A549 (cell line): ENCODE data around the gene COL24A1. TPM values are rescaled to one million over a fixed set of nuclear protein-coding genes. Genes with fewer than 3 reads are reported as not detected.

Experiments
- ATAC-seq, 2 experiments: fragments of 200-7000 bp in 1 of 2; fragments of >200 bp in 1 of 2; cut with Nextera tagmentation in 1 of 2; cut with Tn5 transposase in 1 of 2; 3 replicates each; pipeline versions ENCODE4 v1.8.0 to v1.9.1; 2018 to 2020; ENCODE audit warnings: mild to moderate bottlenecking in 1 of 2, moderate library complexity in 1 of 2
- CTCF ChIA-PET: fragments of 300-600 bp; sonication (Branson Sonifier 250); formaldehyde crosslinking; extraction: SDS; loops from one replicate; lab custom pipeline; 2021; ENCODE audit warnings: antibody characterized with exemption, inconsistent platforms; lab: Yijun Ruan, JAX
- POLR2A ChIA-PET: fragments of 350-600 bp; formaldehyde crosslinking; extraction: SDS; loops from one replicate; lab custom pipeline; 2021; ENCODE audit warnings: antibody characterized with exemption, inconsistent platforms; lab: Yijun Ruan, JAX
- DNase-seq, 2 experiments: peaks; one replicate each; pipeline versions ENCODE4 v3.0.0 to v3.0.0-alpha.2; 2011 to 2016; ENCODE audit warnings: low read depth in 1 of 2, low spot score in 1 of 2
- FAIRE-seq: peaks from 2 replicates; lab custom pipeline; 2011; peaks lifted over from hg19 to GRCh38; lab: Jason Lieb, UNC
- H3K27ac ChIP-seq, 2 experiments: fragments of >200 bp; sonication (Bioruptor Twin); formaldehyde crosslinking; 3 replicates each; pipeline ENCODE4 v1.5.1; 2016 to 2017
- H3K4me1 ChIP-seq: fragments of >200 bp; sonication (Bioruptor Twin); formaldehyde crosslinking; 3 replicates; pipeline ENCODE4 v1.6.1; 2016
- H3K4me2 ChIP-seq: fragments of >200 bp; sonication (Bioruptor Twin); formaldehyde crosslinking; 3 replicates; pipeline ENCODE4 v1.6.1; 2016
- H3K4me3 ChIP-seq: fragments of >200 bp; sonication (Bioruptor Twin); formaldehyde crosslinking; 3 replicates; pipeline ENCODE4 v1.5.1; 2016
- H3K9me3 ChIP-seq: fragments of >200 bp; sonication (Bioruptor Twin); formaldehyde crosslinking; 3 replicates; pipeline ENCODE4 v1.6.1; 2016
- ATOH8 ChIP-seq: fragments of 250-450 bp; sonication (Bioruptor Pico); IDR thresholded peaks from 2 replicates; pipeline ENCODE4 v1.5.0; 2020; ENCODE audit warnings: low read depth, mild to moderate bottlenecking, moderate library complexity
- BHLHE40 ChIP-seq: IDR thresholded peaks from 2 replicates; pipeline ENCODE4 v1.6.1; 2012; ENCODE audit warnings: low read depth, low read length, inconsistent platforms
- CBX2 ChIP-seq: fragments of 200-600 bp; sonication (generic); IDR thresholded peaks from 2 replicates; pipeline ENCODE4 v1.6.1; 2016; ENCODE audit warnings: low read depth, mild to moderate bottlenecking, borderline replicate concordance
- CEBPB ChIP-seq, 2 experiments: fragments of >200 bp in 1 of 2; sonication (Bioruptor Twin) in 1 of 2; formaldehyde crosslinking in 1 of 2; IDR thresholded peaks; 2 replicates each; pipeline ENCODE4 v1.6.1; 2012 to 2016
- EP300 ChIP-seq, 2 experiments: fragments of >200 bp; sonication (Bioruptor Twin); formaldehyde crosslinking; IDR thresholded peaks; 2 replicates in 1 of 2; 3 replicates in 1 of 2; pipeline ENCODE4 v1.6.1; 2016 to 2017
- ESRRA ChIP-seq: fragments of 150-350 bp; IDR thresholded peaks from 2 replicates; pipeline ENCODE4 v1.6.1; 2014; ENCODE audit warnings: mild to moderate bottlenecking, low read length, borderline replicate concordance
- FOSB ChIP-seq: fragments of 250-450 bp; sonication (Bioruptor Pico); IDR thresholded peaks from 2 replicates; pipeline ENCODE4 v1.5.0; 2020; ENCODE audit warnings: mild to moderate bottlenecking, moderate library complexity
- FOXS1 ChIP-seq: fragments of 250-450 bp; sonication (Bioruptor Pico); IDR thresholded peaks from 2 replicates; pipeline ENCODE4 v1.5.0; 2020; ENCODE audit warnings: mild to moderate bottlenecking, moderate library complexity
- GATA3 ChIP-seq: IDR thresholded peaks from 2 replicates; pipeline ENCODE4 v1.6.1; 2012; ENCODE audit warnings: borderline replicate concordance
- HMGXB4 ChIP-seq: fragments of 250-450 bp; sonication (Bioruptor Pico); IDR thresholded peaks from 2 replicates; pipeline ENCODE4 v1.5.0; 2021; ENCODE audit warnings: mild to moderate bottlenecking, moderate library complexity, borderline replicate concordance
- HOXA7 ChIP-seq: fragments of 250-450 bp; sonication (Bioruptor Pico); IDR thresholded peaks from 2 replicates; pipeline ENCODE4 v1.5.0; 2020; ENCODE audit warnings: mild to moderate bottlenecking, moderate library complexity
- HOXB5 ChIP-seq: fragments of 250-450 bp; sonication (Bioruptor Pico); IDR thresholded peaks from 2 replicates; pipeline ENCODE4 v1.5.0; 2020; ENCODE audit warnings: mild to moderate bottlenecking, moderate library complexity
- KDM1A ChIP-seq: fragments of 200-600 bp; sonication (generic); IDR thresholded peaks from 2 replicates; pipeline ENCODE4 v1.6.1; 2016; ENCODE audit warnings: low read depth, mild to moderate bottlenecking
- PBX3 ChIP-seq: IDR thresholded peaks from 2 replicates; pipeline ENCODE4 v1.6.1; 2012
- POLR2AphosphoS2 ChIP-seq: conservative IDR thresholded peaks from 2 replicates; pipeline ENCODE4 v1.6.1; 2012; ENCODE audit warnings: low read length, improper control_type of control experiment, inconsistent platforms
- RAD21 ChIP-seq, 2 experiments: fragments of >200 bp in 1 of 2; sonication (Bioruptor Twin) in 1 of 2; formaldehyde crosslinking in 1 of 2; IDR thresholded peaks in 1 of 2; conservative IDR thresholded peaks in 1 of 2; 2 replicates in 1 of 2; 3 replicates in 1 of 2; pipeline ENCODE4 v1.6.1; 2012 to 2018; ENCODE audit warnings: inconsistent platforms in 1 of 2
- RFX5 ChIP-seq: fragments of 450-650 bp; IDR thresholded peaks from 2 replicates; pipeline ENCODE4 v1.7.1; 2014; ENCODE audit warnings: antibody characterized with exemption, mild to moderate bottlenecking, moderate library complexity
- RNF2 ChIP-seq: fragments of 200-600 bp; sonication (generic); IDR thresholded peaks from 2 replicates; pipeline ENCODE4 v1.6.1; 2016; ENCODE audit warnings: low read depth, mild to moderate bottlenecking, antibody characterized with exemption, moderate library complexity, borderline replicate concordance
- SMC3 ChIP-seq: fragments of >200 bp; sonication (Bioruptor Twin); formaldehyde crosslinking; IDR thresholded peaks from 3 replicates; pipeline ENCODE4 v1.6.1; 2018; ENCODE audit warnings: inconsistent platforms
- SREBF2 ChIP-seq: fragments of 450-650 bp; IDR thresholded peaks from 2 replicates; pipeline ENCODE4 v1.6.1; 2014; ENCODE audit warnings: mild to moderate bottlenecking, moderate library complexity
- TFCP2L1 ChIP-seq: fragments of 250-450 bp; sonication (Bioruptor Pico); IDR thresholded peaks from 2 replicates; pipeline ENCODE4 v1.5.0; 2021; ENCODE audit warnings: mild to moderate bottlenecking
- ZC3H11A ChIP-seq: fragments of 450-650 bp; IDR thresholded peaks from 2 replicates; pipeline ENCODE4 v1.6.1; 2014; ENCODE audit warnings: antibody characterized with exemption, mild to moderate bottlenecking
- ZNF302 ChIP-seq: fragments of 250-450 bp; sonication (Bioruptor Pico); IDR thresholded peaks from 2 replicates; pipeline ENCODE4 v1.9.0; 2021; ENCODE audit warnings: inconsistent platforms, mild to moderate bottlenecking, moderate library complexity
- WGBS: methylation state at CpG from one replicate; pipeline ENCODE4 v1.1.6; 2017; ENCODE audit errors: missing lambda C conversion rate; 5-methylcytosine and 5-hydroxymethylcytosine counted together
- polyA plus RNA-seq, 4 experiments: library from polyadenylated mRNA; depleted of rRNA in 3 of 4; stranded (reverse); fragments of >200 nt; fragmentation: RNase III in 1 of 4; extraction: RNeasy Plus Mini Kit Qiagen cat#74134 plus additional on column Dnase treatment in 1 of 4; gene quantifications; 2 replicates in 3 of 4; 3 replicates in 1 of 4; pipeline ENCODE4 v1.2.3, GENCODE V29; 2011 to 2017
- TF ChIP-seq, protein P1 (sequence below): fragments of >200 bp; sonication (Bioruptor Twin); formaldehyde crosslinking; IDR thresholded peaks from 3 replicates; pipeline ENCODE4 v1.6.1; 2016
- TF ChIP-seq, protein P2 (sequence below): fragments of 150-350 bp; IDR thresholded peaks from 2 replicates; pipeline ENCODE4 v1.6.1; 2014; ENCODE audit warnings: low read depth, mild to moderate bottlenecking, low read length
- TF ChIP-seq, protein P3 (sequence below): fragments of >200 bp; sonication (Bioruptor Twin); formaldehyde crosslinking; IDR thresholded peaks from 2 replicates; pipeline ENCODE4 v1.6.1; 2016

Gene COL24A1
- polyA plus RNA-seq, 2 of the 4 experiments (the other 2 are of a cell fraction): 0.03 to 0.13 TPM

- POLR2A ChIA-PET: no interaction called here
Measured at GRCh38 chr1:86068841-86069756, 87.5 kb downstream of the COL24A1 start.

GRCh38 chr1:86068271-86068721 is 88.3 kb downstream of the COL24A1 start:
- CTCF ChIA-PET: no interaction called here
- no peak for FAIRE-seq
- H3K9me3 ChIP-seq: no peaks in the 10 kb centered on the region

More at GRCh38 chr1:86068841-86069756, 87.5 kb downstream of the COL24A1 start:
- ATAC-seq (no peak), DNase-seq (no peak), FAIRE-seq (no peak)
- TF ChIP-seq TFCP2L1 (CRISPR knock-in tag) (no peak), HOXB5 (no peak), BHLHE40 (no peak), ZNF302 (CRISPR knock-in tag) (no peak), ZC3H11A (no peak), FOXS1 (CRISPR knock-in tag) (no peak), EP300 (IDR thresholded peaks at IDR 0.05) (no peak), POLR2AphosphoS2 (no peak), CBX2 (no peak), HOXA7 (CRISPR knock-in tag) (no peak), RAD21 (conservative IDR thresholded peaks at IDR 0.05 in 1 of 2, IDR thresholded peaks at IDR 0.05 in 1 of 2) (no peak), SREBF2 (no peak), KDM1A (no peak)
- TF ChIP-seq, protein P1, sequence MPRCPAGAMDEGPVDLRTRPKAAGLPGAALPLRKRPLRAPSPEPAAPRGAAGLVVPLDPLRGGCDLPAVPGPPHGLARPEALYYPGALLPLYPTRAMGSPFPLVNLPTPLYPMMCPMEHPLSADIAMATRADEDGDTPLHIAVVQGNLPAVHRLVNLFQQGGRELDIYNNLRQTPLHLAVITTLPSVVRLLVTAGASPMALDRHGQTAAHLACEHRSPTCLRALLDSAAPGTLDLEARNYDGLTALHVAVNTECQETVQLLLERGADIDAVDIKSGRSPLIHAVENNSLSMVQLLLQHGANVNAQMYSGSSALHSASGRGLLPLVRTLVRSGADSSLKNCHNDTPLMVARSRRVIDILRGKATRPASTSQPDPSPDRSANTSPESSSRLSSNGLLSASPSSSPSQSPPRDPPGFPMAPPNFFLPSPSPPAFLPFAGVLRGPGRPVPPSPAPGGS: no peak
- TF ChIP-seq, protein P2, sequence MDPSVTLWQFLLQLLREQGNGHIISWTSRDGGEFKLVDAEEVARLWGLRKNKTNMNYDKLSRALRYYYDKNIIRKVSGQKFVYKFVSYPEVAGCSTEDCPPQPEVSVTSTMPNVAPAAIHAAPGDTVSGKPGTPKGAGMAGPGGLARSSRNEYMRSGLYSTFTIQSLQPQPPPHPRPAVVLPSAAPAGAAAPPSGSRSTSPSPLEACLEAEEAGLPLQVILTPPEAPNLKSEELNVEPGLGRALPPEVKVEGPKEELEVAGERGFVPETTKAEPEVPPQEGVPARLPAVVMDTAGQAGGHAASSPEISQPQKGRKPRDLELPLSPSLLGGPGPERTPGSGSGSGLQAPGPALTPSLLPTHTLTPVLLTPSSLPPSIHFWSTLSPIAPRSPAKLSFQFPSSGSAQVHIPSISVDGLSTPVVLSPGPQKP: no peak
- TF ChIP-seq, protein P3, sequence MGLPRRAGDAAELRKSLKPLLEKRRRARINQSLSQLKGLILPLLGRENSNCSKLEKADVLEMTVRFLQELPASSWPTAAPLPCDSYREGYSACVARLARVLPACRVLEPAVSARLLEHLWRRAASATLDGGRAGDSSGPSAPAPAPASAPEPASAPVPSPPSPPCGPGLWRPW: no peak
- Histone ChIP-seq H3K4me3 (no peak overlapping the region), H3K4me1 (no peaks in the 10 kb centered on the region), H3K9me3 (no peaks in the 10 kb centered on the region), H3K27ac (no peak overlapping the region), H3K4me2 (no peak overlapping the region)
- 41% methylated on average over 3 of the region's 3 CpGs for WGBS
- CTCF ChIA-PET: no interaction called here

More at GRCh38 chr1:86068271-86068721, 88.3 kb downstream of the COL24A1 start:
- ATAC-seq: no peak
- Histone ChIP-seq H3K4me2 (no peak overlapping the region), H3K4me3 (no peak overlapping the region), H3K4me1 (no peaks in the 10 kb centered on the region), H3K27ac (no peak overlapping the region)
- no peak for DNase-seq
- TF ChIP-seq PBX3 (no peak), SMC3 (no peak), FOSB (no peak), SREBF2 (no peak), ESRRA (no peak), CEBPB (IDR thresholded peaks at IDR 0.05) (no peak), HMGXB4 (no peak), ATOH8 (CRISPR knock-in tag) (no peak), RAD21 (conservative IDR thresholded peaks at IDR 0.05 in 1 of 2, IDR thresholded peaks at IDR 0.05 in 1 of 2) (no peak), GATA3 (no peak), RNF2 (no peak), RFX5 (no peak)
- 100% methylated on average over 1 of the region's 3 CpGs for WGBS
- POLR2A ChIA-PET: no interaction called here
